Liver (tissue), 4 donors: Measurements from ENCODE around the gene HIVEP2. TPM values are rescaled to one million over a fixed set of nuclear protein-coding genes. Genes with fewer than 3 reads are reported as not detected.

ENCODE experiments used
- polyA plus RNA-seq, 2 donors: library from polyadenylated mRNA; stranded (reverse) in 1 of 2; unstranded in 1 of 2; fragments of 200-250 nt in 1 of 2; fragments of >200 nt in 1 of 2; fragmentation: Nextera tagmentation in 1 of 2; extraction: Ambion mirVana in 1 of 2; gene quantifications; one replicate each; pipeline versions ENCODE4 v1.2.1 to v1.2.3, GENCODE V29; 2013 to 2015
- total RNA-seq, 2 donors: library from RNA; depleted of rRNA; stranded (reverse); fragments of >200 nt; gene quantifications; one replicate each; pipeline ENCODE4 v1.2.3, GENCODE V29; 2014
- donor health status: healthy.
- donor health status: healthy.
- donor health status: healthy.

Gene HIVEP2
- total and polyA plus RNA-seq, 4 donors = 0.82 to 6.6 (median 1.3) TPM

Other genes with a start within 250 kb of the HIVEP2 start
- 100 to 1,000 TPM in 1 of 2 donors, 10 to 100 TPM in 1; 74.8 to 129 TPM for gene AIG1, start 115.7 kb upstream of the HIVEP2 start, total RNA-seq
- 100 to 1,000 TPM; 113 to 169 TPM for gene AIG1, start 115.7 kb upstream of the HIVEP2 start, polyA plus RNA-seq